NAMALWA (cell line): ENCODE data around the gene ADGRL3.
"Not testable (repeated sequence)": the region's sequence is repeated elsewhere in the genome, so short reads cannot be mapped to it uniquely, and the experiment has no call there.

Source experiments
- DNase-seq: peaks from one replicate; pipeline ENCODE4 v3.0.0-alpha.2; 2015; ENCODE audit warnings: low spot score

ADGRL3 gene

DNA sequence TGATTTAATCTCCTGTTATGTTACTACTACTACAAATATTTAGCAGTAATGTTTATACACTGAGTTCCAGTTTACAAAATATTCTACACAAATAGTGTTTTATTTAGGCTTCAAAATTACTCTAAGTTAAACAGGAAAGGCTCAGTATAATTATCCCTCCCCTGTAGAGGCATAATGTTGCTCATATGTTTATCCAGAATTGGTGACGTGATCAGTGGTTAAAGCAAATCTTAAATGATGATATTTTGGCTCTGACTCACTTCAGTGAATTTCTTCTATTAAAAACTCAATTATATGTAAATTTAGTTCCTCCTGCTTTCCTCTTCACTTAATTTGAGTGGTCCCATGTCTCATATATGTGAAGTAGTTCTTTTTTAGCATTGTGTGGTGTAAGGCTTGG lies 438.5 kb downstream of the ADGRL3 start:
- DNase-seq, result no peak

DNA sequence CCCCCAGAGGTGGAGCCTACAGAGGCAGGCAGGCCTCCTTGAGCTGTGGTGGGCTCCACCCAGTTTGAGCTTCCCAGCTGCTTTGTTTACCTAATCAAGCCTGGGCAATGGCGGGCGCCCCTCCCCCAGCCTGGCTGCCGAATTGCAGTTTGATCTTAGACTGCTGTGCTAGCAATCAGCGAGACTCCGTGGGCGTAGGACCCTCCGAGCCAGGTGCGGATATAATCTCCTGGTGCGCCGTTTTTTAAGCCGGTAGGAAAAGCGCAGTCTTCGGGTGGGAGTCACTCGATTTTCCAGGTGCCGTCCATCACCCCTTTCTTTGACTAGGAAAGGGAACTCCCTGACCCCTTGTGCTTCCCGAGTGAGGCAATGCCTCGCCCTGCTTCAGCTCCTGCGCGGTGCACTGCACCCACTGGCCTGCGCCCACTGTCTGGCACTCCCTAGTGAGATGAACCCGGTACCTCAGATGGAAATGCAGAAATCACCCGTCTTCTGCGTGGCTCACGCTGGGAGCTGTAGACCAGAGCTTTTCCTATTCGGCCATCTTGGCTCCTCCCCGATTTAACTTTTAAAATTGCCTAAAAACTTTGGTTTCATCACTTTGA lies 446.7 kb downstream of the ADGRL3 start:
- DNase-seq, result not testable (repeated sequence)

DNA sequence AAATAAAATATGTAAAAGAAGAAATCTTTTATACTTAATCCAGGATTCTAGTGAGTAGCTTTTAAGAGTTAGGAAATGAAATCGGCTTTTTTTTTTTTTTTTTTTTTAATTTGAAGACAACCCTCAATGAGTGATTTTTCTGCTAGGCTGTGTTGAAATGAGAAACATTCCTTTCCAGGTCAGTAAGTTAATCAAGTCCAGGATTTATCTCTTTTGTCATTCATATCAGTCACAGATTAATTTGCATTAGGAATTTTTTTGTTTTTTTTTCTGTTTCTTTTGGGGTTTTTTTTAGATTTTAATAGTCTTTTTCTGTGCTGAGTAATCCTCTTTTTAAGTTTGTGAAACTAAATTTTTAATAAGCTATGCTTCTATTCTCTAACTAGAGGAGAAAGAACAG lies 448.1 kb downstream of the ADGRL3 start:
- DNase-seq, result no peak

DNA sequence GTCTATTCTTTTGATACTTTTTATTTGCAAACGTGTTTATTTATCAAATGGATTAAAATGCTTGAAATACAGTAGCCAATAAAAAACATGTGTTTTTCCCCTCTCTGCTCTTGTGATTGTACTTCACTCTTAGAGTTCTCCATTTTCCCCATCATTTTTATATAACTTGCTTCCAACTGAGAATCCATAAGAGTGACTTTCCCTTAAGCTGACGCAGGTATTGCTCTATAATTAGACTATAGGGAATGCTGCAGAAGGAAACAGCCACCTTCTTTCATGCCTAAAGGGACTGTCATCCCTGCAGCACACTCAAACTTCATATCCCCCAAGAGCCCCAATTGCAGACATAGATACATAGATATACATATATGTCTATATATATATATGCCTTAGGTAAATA lies 456.9 kb downstream of the ADGRL3 start:
- no peak for DNase-seq

DNA sequence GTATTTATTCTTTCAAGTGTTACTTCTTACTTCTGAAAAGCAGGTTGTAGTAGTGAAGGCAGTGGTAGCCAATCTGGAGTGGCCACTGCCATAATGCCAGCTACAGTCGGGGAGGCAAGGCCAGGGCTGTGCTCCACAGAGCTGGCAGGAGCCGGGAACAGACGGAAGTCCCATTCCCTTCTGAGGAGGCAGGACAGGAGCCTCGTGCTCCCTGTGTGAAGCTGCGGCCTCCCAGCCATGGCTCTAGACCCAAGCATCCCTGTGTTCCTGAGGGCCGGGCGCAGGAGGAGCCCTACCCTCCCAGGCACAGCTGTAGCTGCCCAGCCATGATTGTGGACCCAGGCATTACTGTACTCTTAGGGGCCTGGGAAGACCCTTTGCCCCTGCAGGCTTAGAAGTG lies 461.8 kb downstream of the ADGRL3 start:
- no peak for DNase-seq

DNA sequence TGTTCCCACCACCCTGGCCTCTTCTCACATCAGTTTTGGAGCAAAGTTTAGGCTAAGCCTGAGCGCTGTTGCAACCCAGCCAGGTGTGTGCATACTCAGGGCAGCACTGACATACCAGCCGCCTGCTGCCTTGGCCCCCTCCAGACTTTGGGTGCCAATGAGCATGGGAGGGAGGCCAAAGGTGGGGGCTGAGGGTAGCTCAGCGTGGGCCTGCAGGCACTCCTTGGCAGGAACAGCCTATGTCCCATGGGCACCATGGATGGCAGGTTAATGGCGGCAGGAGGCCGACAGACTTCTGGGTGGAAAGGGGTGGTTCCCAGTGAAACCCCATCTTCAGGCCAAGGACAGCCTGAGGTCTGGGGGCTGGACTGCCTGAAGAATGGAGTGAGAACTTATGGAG lies 462.2 kb downstream of the ADGRL3 start:
- DNase-seq, result no peak

DNA sequence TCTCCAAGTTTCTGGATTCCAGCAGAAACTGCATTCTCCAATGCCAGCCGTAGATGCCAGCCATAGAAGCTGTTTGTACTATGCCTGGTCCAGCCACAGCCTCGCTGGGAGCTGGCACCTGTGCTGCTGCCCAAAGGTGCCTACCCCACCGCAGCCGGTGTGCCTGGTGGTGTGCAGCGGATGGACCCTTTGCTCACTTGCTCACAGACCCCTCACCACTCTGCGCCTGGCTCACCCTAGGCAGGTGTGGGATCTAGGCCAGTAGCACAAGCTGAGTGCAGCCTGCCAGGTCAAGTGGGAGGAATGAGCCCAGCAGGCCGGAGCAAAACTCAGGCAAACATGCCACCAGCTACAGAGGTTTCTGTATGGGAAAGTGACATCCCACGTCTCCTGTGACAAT lies 463.2 kb downstream of the ADGRL3 start:
- no peak for DNase-seq

DNA sequence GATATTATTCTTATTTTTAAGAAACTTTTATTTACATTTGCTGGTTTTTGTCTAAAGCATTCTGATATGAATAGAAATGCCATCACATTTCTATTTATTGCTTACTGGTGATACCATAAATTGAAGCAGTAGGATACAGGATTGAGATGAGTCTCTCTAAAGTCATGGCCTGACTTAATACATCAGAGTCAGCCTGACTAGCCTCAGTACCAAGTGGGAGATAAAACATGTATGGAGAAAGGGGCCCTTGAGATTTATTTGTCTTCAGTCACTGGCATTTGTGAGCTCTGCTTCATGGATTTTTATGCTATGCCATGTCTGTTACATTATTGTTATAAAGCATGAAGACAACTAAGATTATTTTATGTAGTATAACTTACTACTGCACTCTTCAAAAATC lies 465.5 kb downstream of the ADGRL3 start:
- DNase-seq, result no peak

DNA sequence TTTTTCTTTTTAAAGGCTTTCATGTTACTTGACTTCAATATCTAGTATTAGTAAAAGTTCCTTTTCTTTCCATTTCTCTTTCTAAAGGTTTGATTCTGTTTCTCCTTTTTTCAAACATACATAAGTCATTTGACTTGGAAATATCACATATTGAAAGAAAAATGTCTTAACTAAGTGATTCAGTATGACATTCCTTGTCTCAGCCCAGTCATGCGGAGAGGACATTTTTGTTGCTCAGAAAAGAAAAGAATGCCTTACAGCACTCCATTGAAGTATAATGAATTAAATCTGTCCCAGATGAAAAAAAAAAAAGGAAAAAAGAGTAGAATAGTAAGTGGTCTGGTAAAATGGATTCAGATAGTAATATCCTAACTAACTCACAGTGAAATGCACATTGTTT lies 466.1 kb downstream of the ADGRL3 start:
- no peak for DNase-seq

DNA sequence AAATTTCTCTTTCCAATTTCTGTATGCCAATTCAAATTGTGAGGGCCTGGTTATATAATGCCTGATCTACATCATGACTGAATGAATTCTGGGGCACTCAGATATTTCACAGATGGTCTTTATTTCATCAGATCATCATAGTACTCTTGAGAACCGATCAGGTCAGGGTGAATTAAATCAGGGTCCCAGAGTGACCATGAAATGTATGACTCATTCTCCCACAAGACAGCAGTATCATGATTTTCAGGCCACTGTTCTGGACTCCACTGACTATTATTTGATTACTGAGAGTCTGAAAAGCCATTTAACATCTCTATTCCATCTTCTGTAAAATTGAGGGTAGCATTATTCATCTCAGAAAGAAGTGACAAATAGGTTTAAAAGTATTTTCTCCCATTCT lies 471.5 kb downstream of the ADGRL3 start:
- no peak for DNase-seq

DNA sequence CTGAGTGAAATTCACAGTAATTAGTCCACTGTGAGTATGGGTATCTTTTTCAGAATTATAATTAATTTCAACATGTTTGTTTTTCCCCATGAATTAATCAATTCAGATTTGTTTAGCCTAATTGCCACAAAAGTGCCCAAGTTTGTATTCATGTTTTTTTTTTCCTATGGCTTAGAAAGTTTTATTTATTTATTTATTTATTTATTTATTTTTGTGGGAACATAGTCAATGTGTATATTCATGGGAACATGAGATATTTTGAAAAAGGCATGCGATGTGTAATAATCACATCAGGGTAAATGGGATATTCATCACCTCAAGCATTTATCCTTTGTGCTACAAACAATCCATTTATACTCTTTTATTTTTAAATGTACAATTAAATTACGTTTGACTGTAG lies 475.3 kb downstream of the ADGRL3 start:
- no peak for DNase-seq

DNA sequence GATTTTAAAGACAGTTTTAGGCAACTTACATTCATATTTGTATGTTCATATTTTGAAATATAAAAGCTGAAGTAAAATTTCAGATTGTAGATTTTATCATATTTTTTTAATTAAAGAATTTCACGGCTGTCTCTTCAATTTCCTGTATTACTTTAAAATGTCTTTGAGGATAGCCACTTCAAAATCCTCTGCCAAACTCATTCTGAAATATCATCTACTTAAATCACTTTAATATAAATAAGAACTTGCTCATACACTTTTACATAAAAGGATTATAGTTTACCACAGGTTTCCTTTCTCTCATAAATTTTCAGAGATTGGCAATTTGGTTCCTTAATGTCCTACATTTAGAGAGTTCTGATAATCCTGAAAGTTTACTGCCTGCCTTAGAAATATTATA lies 478.2 kb downstream of the ADGRL3 start:
- no peak for DNase-seq

DNA sequence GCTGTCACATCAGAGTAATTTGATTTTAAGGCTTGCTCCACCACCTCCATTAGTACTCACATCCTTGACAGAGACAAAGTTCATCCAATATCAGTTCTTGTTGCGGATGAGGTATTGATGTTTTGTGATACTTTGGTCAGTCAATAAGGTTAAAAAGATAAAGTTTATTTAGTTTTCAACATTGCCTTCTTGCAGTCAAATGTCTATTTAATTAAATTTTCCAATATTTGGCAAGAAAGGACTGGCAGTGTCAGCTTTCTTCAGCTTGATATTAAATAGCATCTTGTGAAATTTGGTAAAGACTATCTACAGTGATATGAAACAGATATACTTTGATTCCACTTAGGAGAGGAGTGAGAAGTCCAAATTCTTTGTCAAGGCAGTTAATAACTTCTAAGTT lies 493.4 kb downstream of the ADGRL3 start:
- no peak for DNase-seq

DNA sequence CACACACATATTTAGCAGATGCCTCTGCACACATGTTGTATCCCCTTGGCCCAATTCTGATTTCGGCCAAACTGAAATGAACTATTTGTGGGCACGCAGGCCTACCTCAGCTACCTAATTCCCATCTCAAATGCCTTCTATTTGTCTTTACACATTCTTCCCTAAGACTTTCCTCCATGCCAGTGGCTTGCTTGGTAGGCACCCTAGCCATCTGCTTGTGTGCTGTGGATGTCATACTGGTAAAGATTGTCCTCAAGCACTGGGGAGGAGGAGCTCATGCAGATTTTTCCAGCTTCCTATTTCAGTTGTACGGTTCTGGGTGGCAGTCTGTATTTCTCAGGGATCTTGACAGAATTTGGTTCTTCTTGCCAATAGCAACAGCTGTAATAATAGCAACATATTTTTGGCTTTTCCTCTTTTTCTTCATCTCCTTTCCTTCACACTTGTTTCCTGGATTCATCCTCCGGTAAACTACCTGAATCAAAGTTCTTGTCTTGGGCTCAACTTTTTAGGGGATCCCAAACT lies 514.3 kb downstream of the ADGRL3 start:
- DNase-seq, result no peak

DNA sequence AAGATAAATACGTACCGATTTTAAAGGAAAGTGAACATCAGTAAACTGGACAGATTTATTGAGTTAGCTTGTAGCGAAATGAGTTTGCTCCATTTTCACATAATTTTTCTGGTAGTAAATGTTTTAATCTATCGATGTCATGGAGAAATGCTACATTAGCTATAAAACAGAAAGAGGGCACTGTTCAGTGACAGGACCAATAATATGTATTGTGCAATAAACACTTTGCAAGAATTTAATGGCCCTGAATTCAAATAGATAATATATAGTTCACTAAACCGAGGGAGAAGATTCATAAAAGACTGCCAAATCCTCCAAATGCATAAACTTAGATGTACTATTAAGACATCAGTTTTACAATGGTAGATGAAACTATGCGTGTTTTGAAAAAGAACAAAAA lies 516.3 kb downstream of the ADGRL3 start:
- DNase-seq, result no peak

DNA sequence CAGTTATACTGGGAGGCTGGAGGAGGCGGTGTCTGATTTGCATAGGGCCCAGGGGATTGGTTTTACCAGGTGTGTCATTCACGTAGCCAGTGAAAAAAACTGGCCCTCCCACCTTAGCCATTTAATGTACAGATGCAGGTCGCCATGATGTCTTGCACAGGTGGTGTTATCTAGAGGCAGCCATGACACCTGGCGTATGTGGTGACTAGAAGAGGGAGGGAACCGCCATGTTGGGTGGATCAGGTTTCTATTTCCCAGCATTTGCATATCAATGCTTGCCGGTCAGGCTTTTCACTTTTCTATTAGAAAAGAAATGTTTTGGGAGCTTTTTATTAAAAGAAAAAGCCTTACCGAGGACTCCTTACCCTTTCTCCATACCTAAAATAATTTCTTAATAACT lies 523.4 kb downstream of the ADGRL3 start:
- no peak for DNase-seq

DNA sequence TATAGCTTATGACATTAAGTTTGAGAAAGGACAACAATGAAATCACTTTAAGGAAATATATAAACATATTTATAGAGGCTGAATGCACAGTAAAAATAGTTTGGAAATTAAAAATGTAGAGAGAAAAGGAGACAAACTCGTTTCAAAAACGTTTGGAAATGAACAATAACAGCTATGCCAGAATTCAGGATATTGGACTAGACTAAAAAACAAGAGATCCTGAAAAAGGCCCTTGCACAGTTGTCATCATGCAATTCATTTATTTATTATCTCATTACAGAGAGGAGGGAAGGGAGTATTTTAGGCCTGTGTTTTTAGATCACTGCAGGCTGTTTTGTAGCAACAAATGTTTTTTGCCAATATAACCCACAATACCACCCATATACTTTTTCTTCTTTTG lies 527.2 kb downstream of the ADGRL3 start:
- DNase-seq, result no peak

DNA sequence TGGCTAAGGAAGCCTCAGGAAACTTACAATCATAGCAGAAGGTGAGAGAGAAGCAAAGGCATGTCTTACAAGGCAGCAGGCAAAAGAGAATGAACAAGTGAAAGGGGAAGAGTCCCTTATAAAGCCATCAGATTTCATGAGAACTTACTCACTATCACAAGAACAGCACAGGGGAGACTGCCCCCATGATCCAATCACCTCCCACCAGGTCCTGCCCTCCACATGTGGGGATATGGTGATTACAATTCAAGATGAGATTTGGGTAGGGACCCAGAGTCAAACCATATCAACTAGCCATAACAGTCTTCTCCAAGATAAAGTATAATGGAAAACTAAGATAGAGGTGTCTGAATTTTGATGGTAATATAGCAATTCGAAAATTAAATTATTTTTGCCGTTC lies 534.3 kb downstream of the ADGRL3 start:
- DNase-seq, result no peak

DNA sequence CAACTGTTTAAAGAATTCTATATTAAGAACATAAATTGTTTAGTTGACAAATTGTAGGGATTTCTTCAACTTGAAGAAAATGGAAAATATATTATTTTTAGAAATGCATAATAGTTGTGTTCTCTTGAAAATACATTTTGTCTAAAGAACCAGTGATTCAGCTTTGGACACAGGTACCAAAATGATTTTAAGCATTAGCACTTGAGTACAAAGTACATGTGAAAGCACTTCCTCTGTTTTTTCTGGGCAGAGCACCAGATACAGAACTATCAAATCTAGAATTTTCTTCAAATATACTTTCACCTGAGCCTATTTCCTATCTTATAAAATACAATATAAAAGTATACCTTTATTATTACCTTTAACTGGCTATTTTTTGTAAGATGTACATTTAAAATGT lies 539.8 kb downstream of the ADGRL3 start:
- DNase-seq, result no peak

DNA sequence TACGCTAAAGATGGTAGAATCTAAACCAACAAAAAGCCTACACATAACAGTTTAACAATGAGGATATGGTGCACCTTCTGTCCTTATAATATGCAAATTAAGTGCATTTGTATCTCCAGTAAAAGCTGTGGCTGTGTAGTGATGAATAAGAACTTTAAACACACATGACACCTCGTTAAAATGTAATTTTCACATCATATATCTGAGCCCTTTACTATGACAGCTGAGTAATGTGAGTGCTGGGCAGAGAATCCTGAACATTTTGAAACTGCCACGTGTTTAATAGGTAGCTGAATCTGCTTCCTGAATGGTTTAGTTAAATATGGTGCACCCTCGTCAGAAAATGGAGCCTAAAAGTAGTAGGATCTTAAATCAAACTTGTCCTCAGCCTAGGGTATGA lies 540.8 kb downstream of the ADGRL3 start:
- DNase-seq, result no peak

DNA sequence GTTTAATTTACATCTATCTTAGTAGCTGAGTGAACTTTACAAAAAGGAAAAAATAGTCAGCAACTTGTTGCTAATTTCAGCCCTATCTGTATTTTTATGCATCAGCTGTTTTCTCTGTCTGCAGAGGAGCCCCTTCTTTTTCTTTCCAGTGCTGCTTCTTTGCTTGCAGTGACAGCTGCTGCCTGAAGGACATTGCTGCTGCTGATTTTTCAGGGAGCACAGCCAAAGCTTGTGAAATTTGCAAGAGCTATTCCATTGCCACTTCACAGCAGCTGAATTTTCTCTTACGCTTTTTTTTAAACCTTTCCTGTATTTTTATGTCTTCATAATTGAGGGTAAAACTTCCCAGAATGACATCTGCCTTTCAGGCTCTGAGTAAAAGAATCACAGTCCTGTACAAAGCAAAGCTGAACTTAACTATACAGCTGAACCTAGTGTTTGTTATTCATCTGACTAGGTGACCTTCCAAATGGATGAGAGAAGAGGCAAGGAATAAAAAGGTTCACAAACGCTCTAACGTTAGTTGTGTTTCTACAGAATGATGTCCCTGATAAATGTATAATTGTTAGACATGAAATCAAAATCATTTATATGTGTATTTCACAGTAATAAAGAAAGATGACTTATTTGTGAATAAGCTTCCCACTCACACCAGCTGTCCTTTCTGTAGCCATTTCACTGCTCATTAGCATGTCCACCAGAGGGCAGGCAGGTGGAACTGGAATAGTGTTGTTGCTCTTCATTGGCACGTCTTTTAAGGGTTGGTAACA lies 541.4 kb downstream of the ADGRL3 start:
- DNase-seq, result no peak

DNA sequence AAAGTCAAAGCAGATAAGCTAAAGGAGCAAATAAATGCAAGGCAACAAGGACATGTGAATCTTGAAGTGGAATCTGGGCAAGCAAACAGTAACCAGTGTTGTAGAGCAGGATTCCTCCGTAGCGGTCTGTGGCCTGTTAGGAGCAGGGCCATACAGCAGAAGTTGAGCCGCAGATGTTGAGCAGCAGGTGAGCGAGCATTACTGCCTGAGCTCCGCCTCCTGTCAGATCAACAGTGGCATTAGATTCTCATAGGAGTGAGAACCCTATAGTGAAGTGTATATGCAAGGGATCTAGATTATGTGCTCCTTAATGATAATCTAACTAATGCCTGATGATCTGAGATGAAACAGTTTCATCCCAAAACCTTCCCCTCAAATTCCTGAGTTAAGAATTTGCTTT lies 550.7 kb downstream of the ADGRL3 start:
- DNase-seq, result no peak

DNA sequence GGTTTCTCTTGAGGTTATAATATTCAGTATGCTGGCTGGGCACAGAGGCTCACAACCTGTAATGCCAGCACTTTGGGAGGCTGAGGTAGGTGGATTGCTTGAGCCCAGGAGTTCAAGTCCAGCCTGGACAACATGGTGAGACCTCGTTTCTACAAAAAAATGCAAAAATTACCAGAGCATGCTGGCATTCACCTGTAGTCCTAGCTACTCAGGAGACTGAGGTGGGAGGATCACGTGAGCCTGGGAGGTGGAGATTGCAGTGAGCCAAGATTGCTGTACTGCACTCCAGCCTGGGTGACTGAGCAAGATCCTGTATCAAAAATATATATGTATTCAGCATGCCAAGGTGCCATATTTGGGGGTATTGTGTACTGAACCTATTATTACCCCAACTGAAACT lies 552.5 kb downstream of the ADGRL3 start:
- no peak for DNase-seq

DNA sequence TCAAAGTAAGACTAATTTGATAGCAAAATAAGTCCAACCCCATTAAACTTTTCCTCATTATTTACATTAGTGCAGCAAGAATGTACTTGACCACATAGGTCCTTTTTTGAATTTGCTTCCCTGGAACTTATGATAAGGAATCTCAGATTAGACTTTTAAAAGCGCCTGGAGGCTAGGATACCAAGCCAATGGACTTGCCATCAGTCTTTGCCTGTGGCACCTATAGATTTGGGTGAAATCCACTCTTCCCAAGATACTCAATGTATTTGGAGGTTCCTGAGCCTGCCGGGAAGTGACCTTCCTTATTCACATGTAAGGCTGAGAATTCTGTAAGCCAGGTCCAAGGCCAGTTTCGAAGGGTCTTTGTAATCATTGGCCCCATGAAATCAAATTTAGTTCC lies 553.6 kb downstream of the ADGRL3 start:
- no peak for DNase-seq
